CD4-positive, alpha-beta T cell treated with Interleukin-15 for 4 hours (primary cell): Measurements from ENCODE around the gene RNF39.
"Not testable (repeated sequence)": the region's sequence is repeated elsewhere in the genome, so short reads cannot be mapped to it uniquely, and the experiment has no call there.

ENCODE experiments used
- DNase-seq: peaks from one replicate; pipeline ENCODE4 v3.0.0-alpha.2; 2020; ENCODE audit warnings: low spot score

Gene RNF39

DNA sequence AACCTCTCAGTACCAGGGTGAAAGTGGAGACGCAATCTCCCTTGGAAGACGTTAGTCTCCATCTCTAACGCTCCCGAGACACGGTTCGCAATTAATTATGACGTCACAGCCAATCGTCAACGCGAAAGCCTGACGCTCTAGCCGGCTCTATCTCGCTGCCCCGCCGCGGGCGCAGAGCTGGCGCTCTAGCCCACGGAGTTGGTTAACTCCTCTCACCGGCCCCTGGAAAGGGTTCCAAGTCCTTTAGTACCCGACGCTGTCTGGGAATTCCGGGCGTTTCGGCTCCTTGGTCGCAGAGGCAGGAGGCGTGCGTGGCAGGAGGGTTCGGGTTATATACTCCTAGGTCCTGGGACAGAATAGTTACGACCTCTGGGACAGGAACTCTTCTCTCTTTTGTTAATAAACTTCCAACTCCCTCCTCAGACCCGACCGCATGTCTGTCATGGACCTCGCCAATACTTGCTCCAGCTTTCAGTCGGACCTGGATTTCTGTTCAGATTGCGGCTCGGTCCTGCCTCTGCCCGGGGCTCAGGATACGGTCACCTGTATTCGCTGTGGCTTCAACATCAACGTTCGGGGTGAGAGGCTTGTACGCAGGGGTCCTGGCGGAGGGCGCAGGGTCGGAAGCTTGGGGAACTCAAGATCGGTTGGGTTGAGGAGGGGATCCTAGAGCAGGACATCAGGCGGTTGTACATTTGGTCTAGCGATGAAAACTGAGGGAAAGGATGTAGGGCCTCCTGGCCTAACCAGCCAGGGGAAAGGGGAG, 14.3 kb downstream of the RNF39 start, which contains the start of gene POLR1H:
Gene POLR1H (plus strand): TSS at position 174 of the 766 bp plus-strand sequence. CDS start 260 bp downstream, at position 434.
- peak; percentile 93 for DNase-seq

DNA sequence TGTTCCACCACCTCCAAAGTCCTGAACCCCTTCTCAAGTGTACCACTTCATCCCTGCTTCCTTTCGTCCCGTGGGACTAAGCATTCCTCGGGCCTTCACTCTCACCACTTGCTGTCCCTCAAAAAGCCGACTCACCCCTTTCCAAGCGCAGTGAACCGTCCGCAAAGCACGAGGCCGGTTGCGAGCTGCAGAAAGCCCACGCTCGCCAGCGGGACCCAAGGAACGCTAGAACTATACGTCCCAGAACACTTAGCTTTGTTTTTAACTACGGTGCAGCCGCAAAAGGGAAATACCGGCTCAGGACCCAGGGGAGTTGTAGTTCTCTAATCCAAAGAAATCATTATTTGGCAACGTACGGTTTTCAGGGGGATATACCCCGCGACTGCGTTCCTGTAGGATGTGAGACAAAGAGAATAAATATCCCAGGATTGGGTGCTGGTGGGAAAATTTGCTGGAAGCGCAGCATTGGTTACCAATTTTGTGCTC, 14.9 kb downstream of the RNF39 start:
- DNase-seq, result no peak

DNA sequence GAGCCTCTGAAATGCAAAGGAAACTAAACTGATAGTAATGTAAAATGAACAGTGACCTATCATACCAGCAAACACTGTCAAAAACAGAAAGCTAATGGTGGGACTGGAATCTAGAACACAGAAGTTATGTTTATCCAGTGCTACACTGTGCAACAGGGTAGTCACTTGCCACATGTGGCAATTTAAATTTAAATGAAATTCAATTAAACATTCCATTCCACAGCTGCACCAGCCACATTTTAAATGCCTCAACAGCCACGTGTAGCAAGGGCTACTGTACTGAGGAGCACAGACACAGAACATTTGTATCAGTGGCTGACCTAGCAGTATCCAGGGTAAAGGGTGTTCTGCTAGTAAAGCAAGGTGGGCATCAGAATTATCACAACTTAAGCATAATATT, 20.1 kb downstream of the RNF39 start:
- no peak for DNase-seq

DNA sequence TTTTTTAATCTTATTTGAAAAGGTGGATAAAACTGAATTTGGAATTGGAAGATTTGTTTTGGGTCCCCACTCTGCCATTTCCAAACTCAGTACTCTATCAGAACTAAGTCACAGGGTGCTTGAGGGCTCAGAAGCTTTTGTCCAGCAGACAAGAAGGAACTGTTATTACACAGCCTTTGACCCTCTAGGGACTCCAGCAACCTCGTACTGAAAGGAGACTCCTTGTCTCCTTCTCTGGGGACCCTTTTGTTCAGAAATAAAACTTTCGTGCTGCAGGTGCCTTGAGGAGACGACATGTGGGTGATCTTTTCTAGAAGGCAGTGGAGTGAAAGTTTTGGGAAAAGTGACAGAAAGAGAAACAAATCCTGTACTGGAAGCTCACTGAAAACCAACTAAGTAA, 21.9 kb downstream of the RNF39 start:
- DNase-seq, result no peak

DNA sequence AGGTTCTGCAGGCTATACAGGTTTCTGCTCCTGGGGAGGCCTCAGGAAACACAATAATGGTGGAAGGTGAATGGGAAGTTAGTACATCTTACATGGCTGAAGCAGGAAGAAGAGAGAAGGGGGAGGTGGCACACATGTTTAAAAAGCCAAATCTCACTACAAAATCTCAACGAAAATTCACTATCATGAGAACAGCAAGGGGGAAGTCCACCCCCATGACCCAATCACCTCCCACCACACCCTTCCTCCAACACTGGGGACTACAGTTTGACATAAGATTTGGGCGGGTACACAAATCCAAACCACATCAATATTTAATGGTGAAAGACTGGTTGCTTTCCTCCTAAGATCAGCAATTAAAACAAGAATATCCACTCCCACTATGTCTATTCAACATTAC, 28.3 kb downstream of the RNF39 start:
- DNase-seq, result no peak

DNA sequence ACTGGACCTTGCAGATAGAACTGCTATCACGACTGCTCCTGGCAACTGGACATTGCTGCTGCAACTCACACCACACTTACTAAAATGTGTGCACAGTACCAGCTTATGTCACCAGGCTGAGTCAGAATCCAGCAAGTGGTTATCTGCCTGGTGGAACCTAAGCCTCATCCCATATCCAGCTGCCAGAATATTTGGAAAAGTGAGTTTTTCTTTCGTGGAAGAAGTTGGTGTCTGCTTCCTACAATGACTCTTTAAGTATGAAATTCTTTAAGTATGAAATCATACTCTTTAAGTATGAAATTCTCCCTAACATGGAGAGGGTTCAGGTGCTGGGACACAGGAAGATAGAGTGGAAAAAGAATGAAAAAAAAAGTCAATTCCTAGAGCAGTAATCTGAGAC, 30.9 kb downstream of the RNF39 start:
- no peak for DNase-seq

DNA sequence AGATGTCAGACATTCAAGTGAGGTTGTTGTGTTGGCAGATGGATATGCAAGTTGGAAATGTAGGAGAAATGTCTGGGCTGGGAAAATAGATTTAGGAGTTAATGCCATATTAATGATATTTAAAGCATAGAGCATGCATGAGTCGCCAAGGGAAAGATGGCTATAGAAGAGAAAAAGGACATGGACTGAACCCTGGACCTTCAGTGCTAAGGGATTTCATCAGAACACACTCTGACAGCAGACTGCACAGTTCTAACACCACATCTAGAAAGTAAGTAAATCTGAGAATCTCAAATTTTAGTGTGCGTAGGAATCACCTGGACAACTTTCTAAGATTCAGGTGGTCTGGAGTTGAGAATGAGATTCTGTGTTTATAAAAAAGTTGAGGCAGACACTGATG, 31.8 kb downstream of the RNF39 start:
- no peak for DNase-seq

DNA sequence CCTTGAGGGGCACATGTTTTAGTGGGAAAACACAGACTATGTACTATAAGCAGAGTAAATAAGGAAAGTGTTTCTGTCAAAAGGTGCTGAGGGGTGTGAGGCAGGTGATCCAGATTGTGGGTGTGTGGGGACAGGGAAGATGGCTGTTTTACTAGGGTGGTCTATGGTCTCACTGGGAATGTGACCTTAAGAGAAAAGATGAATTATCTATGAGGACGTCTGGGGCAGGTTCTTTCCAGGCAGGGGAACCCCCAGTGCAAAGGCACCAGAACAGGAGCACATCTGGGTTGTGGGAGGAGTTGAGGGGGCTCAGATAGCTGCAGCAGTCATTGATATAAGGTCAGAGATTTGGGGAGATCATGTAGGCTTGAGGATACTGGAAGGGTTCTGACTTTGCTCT, 32.7 kb downstream of the RNF39 start:
- no peak for DNase-seq

DNA sequence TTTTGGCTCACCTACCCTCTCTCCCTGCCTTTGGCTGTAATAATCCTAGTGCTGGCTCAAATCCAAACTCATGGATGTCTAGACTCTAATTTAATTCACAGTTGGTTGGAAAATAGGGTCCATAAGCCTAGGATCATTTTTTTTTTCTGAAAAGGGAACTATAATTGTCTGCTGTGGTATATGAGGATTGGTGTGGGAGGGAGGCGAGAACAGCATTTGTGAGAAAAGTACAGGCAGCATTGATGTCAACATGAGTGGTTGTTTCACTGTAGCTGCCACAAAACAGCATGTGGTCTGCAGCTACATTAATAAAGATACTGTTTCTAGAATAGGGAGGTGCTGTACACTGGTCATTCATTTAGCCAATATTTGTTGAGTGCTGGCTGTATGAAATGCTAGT, 33.1 kb downstream of the RNF39 start:
- DNase-seq, result no peak

DNA sequence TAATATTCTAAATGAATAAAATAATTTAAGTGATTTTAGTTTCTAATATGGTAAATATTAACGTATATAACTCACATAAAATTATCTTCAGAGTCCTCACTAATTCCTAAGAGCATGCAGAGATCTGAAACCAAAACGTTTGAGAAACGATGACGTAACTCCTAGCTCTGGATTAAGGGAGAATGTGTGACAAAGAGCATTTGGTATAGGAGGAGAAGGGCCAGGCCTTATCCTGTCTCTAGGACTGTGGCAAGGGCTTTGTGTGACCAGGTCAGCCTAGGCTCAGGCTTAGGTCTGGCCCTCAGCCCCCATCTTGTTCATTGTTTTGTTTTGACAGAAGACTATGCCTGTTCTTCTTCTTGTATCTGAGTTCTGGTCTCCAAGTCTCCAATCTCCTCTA, 33.7 kb downstream of the RNF39 start:
- DNase-seq, result no peak

DNA sequence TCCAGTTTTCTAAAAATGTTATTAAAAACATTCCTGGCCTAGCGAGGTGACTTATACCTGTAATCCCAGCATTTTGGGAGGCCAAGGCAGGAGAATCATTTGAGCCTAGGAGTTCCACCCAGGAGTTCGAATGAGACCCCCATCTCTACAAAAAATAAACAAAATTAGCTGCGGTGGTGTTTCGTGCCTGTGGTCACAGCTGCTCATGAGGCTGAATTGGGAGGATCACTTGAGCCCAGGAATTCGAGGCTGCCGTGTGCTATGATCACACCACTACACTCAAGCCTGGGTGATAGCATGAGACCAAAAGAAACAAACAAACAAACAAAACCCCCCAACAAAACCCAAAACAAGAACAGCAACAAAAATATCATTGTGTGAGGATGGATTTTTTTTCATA, 34.3 kb downstream of the RNF39 start:
- DNase-seq, result no peak

DNA sequence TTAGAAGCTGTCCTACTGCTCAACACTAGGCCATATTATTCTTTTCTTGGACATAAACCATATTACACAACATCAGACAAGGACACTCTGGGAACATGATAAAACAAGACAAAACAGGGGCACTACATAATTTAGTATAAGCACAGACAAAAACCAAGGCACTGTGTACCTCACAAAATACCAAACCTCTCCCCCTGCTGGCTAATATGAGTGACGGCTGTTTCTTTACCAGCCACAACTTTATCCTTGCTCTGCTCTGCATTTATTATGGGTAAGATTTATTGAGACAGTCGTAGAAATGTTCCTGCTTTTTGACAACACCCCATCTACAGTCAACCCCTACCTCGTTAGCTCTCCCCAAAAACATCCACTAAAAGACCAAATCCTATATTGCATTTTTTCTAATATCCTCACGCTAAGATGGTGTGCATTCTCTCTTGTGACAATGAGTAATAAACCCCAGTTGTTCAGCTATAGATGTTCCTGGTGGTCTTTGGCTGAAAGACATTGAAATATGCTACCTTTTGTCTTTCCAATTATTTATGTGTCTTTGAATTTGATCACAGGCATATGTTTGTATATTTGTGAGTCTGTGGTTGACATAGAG, 38.3 kb downstream of the RNF39 start:
- no peak for DNase-seq

DNA sequence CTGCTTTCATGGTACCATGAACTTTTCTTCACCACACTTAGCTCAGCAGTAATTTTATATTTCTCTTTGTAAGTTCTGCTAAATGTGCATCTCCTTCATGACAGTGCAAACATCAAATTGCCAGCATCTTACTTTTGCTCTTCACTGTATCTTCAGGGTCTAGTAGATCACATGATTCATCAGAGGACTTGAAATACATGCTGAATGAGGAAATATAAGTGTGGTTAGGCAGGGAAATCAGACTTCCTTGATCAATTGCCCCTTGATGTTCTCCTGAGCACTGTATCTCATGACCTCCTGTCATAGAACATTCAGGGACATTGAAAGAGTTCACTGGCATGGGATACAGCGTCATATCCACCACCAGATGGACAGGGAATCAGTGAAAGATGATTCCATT, 39.8 kb downstream of the RNF39 start:
- DNase-seq, result no peak

DNA sequence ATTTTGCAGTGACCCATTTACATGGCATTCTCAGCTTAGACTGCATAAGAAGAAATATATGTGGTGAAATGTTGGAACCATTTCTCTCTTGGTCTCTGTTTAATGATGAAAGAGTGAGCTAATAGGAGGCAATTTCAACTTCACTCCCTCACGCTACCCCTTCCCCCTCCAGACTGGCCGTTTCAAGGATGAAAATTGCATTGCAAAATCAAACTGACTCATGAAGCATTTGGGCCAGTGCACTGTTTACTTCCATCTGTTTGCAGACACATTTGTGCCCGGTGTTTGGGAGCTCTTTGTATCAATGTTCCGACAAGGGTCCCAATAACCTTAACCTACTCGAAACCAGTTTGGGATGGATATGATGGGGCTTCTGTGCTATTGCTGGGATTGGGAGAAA, 42.1 kb downstream of the RNF39 start:
- not testable (repeated sequence) for DNase-seq

DNA sequence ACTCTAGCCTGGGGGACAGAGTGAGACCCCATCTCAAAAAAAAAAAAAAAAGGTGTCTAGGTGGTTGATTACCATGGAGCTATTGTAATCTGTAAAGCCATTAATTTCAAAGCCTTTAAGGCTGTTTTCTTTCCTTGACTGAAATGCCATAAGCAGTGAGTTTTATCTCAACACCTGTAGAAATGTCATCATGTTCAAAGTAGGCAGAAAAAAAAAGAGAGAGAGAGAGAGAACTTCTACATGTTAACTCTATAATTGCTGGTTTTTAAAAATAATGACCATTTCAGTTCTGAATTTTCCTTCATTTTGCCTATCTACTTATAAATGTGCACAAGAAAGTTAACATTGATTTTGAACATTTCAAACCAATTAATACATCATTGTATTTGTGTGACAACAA, 44.2 kb downstream of the RNF39 start:
- DNase-seq, result no peak

DNA sequence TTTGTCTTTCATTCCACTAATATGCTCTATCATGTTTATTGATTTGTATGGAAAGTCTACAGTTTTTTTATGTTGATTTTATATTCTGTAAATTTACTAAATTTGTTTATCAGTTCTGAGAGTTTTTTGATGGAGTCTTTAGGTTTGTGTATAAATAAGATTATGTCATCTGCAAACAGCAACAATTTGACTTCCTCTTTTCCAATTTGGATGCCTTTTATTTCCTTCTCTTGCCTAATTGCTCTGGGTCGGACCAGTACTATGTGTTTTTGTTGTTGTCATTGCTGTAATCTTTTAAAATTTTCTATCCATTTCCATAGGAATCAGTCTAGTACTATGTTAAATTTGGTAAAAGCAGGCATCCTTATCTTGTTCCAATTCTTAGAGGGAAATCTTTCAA, 46.0 kb downstream of the RNF39 start:
- no peak for DNase-seq

DNA sequence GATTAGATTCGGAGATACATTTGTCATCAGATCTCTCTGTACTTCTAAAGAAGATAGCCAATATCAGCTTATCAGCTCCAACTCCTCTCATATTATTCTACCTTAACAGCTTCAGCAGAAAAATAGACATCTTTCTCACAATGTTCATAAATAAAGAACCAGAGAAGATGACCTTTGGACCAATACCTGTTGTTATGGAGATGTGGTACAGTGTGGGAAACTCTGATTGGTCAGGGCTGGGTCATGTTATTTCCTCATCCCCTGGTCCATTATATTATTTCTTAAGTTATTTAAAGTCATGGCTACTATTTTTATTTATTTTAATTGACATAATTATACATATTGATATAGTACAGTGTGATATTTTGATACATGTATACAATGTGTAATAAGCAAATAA, 50.4 kb downstream of the RNF39 start:
- no peak for DNase-seq

DNA sequence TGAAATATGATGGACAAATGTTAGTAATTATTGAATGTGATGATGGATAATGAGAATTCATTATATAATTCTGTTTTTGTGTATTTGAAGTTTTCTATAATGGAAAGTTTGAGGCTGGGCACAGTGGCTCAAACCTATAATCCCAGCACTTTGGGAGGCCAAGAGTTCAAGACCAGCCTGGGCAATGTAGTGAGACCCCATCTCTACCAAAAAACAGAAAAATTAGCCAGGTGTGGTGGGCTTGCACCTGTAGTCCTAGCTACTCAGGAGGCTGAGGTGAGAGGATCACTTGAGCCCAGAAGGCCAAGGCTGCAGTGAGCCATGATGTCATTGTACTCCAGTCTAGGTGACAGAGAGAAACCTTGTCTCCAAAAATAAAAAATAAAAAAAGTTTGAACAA, 52.9 kb downstream of the RNF39 start:
- DNase-seq, result not testable (repeated sequence)

DNA sequence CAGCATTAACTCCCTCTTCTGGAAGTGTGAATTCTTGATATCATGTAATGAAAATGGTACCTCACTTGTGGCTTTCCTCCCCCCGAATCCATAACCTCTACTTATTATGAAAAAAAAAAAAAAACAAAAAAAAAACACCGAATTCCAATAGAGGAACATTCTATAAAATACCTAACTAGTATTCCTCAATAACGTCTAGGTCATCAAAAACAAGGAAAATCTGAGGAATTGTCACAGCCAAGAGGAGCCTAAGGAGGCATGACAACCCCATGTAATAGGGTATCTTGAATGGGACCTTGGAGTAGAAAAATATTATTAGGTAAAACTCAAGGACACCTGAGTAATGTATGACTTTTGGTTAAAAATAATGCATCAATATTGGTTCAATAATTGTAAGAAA, 53.4 kb downstream of the RNF39 start:
- DNase-seq, result no peak

DNA sequence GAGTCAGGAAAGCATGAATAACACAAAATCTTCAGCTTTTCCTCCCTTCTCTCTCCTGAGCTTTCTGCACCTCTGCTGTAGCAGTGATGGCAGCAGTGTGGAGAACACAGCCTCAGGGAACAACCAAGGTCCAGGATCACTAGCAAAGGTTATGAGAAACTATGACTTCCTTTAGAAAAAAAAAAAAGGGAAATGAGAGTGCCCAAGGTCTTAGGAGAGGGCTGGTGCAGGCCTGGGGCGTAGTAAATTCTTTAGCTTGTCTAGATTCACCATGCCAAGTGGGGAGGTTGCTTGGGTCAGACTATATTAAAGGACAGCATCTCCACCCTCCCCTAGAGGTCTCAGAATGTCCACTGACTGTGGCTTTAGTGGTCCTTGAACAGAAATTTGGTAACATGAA, 54.9 kb downstream of the RNF39 start:
- DNase-seq, result no peak
